Measurements from ENCODE around the gene PPM1B. TPM values are rescaled to one million over a fixed set of nuclear protein-coding genes. Genes with fewer than 3 reads are reported as not detected.

PPM1B gene
- total and polyA plus RNA-seq, 2 experiments from 2014 or later: 112 to 134 TPM

GRCh38 chr2:44169155-44169898, 652 bp downstream of the PPM1B start:
- Histone ChIP-seq H2AFZ (no peak overlapping the region), H3K4me1 (ENCODE audit: insufficient read depth) (peaks cover 18% of the 10 kb centered on the region), H3K9me2 (ENCODE audit: insufficient read depth) (no peaks in the 10 kb centered on the region), H3F3A (replicated peaks; ENCODE audit: low read depth) (peaks cover 10% of the 10 kb centered on the region; the same call in 1 of the 2 replicates), H3K79me2 (replicated peaks; ENCODE audit: insufficient read depth) (peaks cover 56% of the 10 kb centered on the region), H3K4me2 (peak overlapping the region; percentile 83), H4K20me1 (replicated peaks; ENCODE audit: insufficient read depth) (peaks cover 15% of the 10 kb centered on the region), H3K4me3 (peak overlapping the region; percentile 66), H3K36me3 (ENCODE audit: insufficient read depth) (no peaks in the 10 kb centered on the region), H3K27ac (ENCODE audit: low read depth) (peak overlapping the region; percentile 73), H3K27me3 (ENCODE audit: insufficient read depth) (no peaks in the 10 kb centered on the region)
- Mint-ChIP-seq H3K4me3 (peak overlapping the region; percentile 91), H3K27ac (peak overlapping the region; percentile 99), H3K4me1 (peaks cover 29% of the 10 kb centered on the region), H3K36me3 (ENCODE audit: low read depth) (peaks cover 43% of the 10 kb centered on the region), H3K9me3 (peaks cover 23% of the 10 kb centered on the region), H3K27me3 (ENCODE audit: insufficient read depth, low read depth, poor library complexity) (peaks cover 12% of the 10 kb centered on the region)
- TF ChIP-seq, protein P1, sequence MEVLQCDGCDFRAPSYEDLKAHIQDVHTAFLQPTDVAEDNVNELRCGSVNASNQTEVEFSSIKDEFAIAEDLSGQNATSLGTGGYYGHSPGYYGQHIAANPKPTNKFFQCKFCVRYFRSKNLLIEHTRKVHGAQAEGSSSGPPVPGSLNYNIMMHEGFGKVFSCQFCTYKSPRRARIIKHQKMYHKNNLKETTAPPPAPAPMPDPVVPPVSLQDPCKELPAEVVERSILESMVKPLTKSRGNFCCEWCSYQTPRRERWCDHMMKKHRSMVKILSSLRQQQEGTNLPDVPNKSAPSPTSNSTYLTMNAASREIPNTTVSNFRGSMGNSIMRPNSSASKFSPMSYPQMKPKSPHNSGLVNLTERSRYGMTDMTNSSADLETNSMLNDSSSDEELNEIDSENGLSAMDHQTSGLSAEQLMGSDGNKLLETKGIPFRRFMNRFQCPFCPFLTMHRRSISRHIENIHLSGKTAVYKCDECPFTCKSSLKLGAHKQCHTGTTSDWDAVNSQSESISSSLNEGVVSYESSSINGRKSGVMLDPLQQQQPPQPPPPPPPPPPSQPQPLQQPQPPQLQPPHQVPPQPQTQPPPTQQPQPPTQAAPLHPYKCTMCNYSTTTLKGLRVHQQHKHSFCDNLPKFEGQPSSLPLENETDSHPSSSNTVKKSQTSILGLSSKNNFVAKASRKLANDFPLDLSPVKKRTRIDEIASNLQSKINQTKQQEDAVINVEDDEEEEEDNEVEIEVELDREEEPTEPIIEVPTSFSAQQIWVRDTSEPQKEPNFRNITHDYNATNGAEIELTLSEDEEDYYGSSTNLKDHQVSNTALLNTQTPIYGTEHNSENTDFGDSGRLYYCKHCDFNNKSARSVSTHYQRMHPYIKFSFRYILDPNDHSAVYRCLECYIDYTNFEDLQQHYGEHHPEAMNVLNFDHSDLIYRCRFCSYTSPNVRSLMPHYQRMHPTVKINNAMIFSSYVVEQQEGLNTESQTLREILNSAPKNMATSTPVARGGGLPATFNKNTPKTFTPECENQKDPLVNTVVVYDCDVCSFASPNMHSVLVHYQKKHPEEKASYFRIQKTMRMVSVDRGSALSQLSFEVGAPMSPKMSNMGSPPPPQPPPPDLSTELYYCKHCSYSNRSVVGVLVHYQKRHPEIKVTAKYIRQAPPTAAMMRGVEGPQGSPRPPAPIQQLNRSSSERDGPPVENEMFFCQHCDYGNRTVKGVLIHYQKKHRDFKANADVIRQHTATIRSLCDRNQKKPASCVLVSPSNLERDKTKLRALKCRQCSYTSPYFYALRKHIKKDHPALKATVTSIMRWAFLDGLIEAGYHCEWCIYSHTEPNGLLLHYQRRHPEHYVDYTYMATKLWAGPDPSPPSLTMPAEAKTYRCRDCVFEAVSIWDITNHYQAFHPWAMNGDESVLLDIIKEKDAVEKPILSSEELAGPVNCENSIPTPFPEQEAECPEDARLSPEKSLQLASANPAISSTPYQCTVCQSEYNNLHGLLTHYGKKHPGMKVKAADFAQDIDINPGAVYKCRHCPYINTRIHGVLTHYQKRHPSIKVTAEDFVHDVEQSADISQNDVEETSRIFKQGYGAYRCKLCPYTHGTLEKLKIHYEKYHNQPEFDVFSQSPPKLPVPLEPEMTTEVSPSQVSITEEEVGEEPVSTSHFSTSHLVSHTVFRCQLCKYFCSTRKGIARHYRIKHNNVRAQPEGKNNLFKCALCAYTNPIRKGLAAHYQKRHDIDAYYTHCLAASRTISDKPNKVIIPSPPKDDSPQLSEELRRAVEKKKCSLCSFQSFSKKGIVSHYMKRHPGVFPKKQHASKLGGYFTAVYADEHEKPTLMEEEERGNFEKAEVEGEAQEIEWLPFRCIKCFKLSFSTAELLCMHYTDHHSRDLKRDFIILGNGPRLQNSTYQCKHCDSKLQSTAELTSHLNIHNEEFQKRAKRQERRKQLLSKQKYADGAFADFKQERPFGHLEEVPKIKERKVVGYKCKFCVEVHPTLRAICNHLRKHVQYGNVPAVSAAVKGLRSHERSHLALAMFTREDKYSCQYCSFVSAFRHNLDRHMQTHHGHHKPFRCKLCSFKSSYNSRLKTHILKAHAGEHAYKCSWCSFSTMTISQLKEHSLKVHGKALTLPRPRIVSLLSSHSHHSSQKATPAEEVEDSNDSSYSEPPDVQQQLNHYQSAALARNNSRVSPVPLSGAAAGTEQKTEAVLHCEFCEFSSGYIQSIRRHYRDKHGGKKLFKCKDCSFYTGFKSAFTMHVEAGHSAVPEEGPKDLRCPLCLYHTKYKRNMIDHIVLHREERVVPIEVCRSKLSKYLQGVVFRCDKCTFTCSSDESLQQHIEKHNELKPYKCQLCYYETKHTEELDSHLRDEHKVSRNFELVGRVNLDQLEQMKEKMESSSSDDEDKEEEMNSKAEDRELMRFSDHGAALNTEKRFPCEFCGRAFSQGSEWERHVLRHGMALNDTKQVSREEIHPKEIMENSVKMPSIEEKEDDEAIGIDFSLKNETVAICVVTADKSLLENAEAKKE (CRISPR knock-in tag; IDR thresholded peaks at IDR 0.05): no peak
- TF ChIP-seq STAT1 (IDR thresholded peaks at IDR 0.05; ENCODE audit: unreplicated experiment) (no peak), CTCF (conservative IDR thresholded peaks at IDR 0.05; ENCODE audit: low read depth in 2 of 2) (no peak), NANOG (IDR thresholded peaks at IDR 0.05; ENCODE audit: borderline replicate concordance) (no peak), ZNF331 (CRISPR knock-in tag; IDR thresholded peaks at IDR 0.05; ENCODE audit: low read depth) (no peak), ETS1 (IDR thresholded peaks at IDR 0.05) (no peak), POLR2AphosphoS5 (IDR thresholded peaks at IDR 0.05; ENCODE audit: low read depth) (no peak), CREB1 (CRISPR knock-in tag; IDR thresholded peaks at IDR 0.05; ENCODE audit: low read depth) (no peak), EZH2phosphoT487 (IDR thresholded peaks at IDR 0.05; ENCODE audit: unreplicated experiment) (no peak), ZNF114 (CRISPR knock-in tag; IDR thresholded peaks at IDR 0.05) (no peak), JUNB (IDR thresholded peaks at IDR 0.05; ENCODE audit: unreplicated experiment) (no peak), EZH2 (IDR thresholded peaks at IDR 0.05; ENCODE audit: low read depth, unreplicated experiment) (no peak)
- TF ChIP-seq, protein P2, sequence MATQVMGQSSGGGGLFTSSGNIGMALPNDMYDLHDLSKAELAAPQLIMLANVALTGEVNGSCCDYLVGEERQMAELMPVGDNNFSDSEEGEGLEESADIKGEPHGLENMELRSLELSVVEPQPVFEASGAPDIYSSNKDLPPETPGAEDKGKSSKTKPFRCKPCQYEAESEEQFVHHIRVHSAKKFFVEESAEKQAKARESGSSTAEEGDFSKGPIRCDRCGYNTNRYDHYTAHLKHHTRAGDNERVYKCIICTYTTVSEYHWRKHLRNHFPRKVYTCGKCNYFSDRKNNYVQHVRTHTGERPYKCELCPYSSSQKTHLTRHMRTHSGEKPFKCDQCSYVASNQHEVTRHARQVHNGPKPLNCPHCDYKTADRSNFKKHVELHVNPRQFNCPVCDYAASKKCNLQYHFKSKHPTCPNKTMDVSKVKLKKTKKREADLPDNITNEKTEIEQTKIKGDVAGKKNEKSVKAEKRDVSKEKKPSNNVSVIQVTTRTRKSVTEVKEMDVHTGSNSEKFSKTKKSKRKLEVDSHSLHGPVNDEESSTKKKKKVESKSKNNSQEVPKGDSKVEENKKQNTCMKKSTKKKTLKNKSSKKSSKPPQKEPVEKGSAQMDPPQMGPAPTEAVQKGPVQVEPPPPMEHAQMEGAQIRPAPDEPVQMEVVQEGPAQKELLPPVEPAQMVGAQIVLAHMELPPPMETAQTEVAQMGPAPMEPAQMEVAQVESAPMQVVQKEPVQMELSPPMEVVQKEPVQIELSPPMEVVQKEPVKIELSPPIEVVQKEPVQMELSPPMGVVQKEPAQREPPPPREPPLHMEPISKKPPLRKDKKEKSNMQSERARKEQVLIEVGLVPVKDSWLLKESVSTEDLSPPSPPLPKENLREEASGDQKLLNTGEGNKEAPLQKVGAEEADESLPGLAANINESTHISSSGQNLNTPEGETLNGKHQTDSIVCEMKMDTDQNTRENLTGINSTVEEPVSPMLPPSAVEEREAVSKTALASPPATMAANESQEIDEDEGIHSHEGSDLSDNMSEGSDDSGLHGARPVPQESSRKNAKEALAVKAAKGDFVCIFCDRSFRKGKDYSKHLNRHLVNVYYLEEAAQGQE (IDR thresholded peaks at IDR 0.05; ENCODE audit: unreplicated experiment): no peak
- DNase-seq (ENCODE audit: low spot score): peak; percentile 35
- ATAC-seq: peak; percentile 1

Measured in GM23338 (cell line).